IMR-90 (cell line): ENCODE data around the gene ABHD2.

Source experiments
- CEBPB ChIP-seq: IDR thresholded peaks from 2 replicates; pipeline ENCODE4 v1.6.1; 2012; ENCODE audit warnings: low read depth, low read length, improper control_type of control experiment
- CHD1 ChIP-seq: IDR thresholded peaks from 2 replicates; pipeline ENCODE4 v1.6.1; 2012; ENCODE audit warnings: low read depth, low read length, improper control_type of control experiment
- ELK1 ChIP-seq: fragments of 150-350 bp; IDR thresholded peaks from 2 replicates; pipeline ENCODE4 v1.6.1; 2016; ENCODE audit warnings: low read depth, mild to moderate bottlenecking, low read length, moderate library complexity, borderline replicate concordance
- MAFK ChIP-seq: IDR thresholded peaks from 2 replicates; pipeline ENCODE4 v1.6.1; 2012; ENCODE audit warnings: low read depth, low read length, improper control_type of control experiment
- MXI1 ChIP-seq: IDR thresholded peaks from 2 replicates; pipeline ENCODE4 v1.6.1; 2012; ENCODE audit warnings: low read depth, mild to moderate bottlenecking, low read length, moderate library complexity, borderline replicate concordance
- NFE2L2 ChIP-seq: fragments of 150-350 bp; IDR thresholded peaks from 2 replicates; pipeline ENCODE4 v1.6.1; 2016; ENCODE audit warnings: low read depth, mild to moderate bottlenecking, low read length
- POLR2A ChIP-seq: IDR thresholded peaks from 2 replicates; pipeline ENCODE4 v1.6.1; 2012; ENCODE audit warnings: mild to moderate bottlenecking, low read depth, low read length
- RAD21 ChIP-seq: IDR thresholded peaks from 2 replicates; pipeline ENCODE4 v1.6.1; 2012; ENCODE audit warnings: low read length, improper control_type of control experiment
- RCOR1 ChIP-seq: IDR thresholded peaks from 2 replicates; pipeline ENCODE4 v1.6.1; 2012; ENCODE audit warnings: mild to moderate bottlenecking, low read length, improper control_type of control experiment; ENCODE audit not compliant: insufficient replicate concordance
- RFX5 ChIP-seq: IDR thresholded peaks from 2 replicates; pipeline ENCODE4 v1.8.0; 2012; ENCODE audit warnings: low read depth, mild to moderate bottlenecking, low read length, moderate library complexity
- SMC3 ChIP-seq: fragments of 150-350 bp; IDR thresholded peaks from 2 replicates; pipeline ENCODE4 v1.6.1; 2016; ENCODE audit warnings: low read depth, mild to moderate bottlenecking, antibody characterized with exemption, low read length, moderate library complexity
- TF ChIP-seq, protein P1 (sequence below): conservative IDR thresholded peaks from 2 replicates; pipeline ENCODE4 v1.5.1; 2012; ENCODE audit warnings: mild to moderate bottlenecking, low read depth, low read length, improper control_type of control experiment

DNA sequence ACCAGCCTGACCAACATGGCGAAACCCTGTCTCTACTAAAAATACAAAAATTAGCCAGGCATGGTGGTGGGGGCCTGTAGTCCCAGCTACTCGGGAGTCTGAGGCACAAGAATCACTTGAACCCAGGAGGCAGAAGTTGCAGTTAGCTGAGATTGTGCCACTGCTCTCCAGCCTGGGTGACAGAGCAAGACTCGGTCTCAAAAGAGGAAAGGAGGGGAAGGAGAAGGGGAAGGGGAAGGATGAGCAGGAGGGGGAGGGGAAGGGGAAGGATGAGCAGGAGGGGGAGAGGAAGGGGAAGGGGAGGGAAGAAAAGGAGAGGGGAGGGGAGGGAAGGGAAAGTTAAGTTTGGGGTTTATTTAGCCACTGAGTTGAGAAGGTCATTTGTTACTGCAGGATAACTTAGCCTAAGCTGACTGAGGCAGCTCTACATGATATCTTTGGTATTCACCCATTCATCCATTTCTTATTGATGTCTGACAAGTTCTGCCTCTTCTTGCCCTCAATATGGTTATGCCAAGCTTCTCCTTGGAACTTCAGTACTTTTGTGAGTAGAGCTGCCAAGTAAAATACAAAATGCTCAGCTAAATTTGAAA, 15.9 kb upstream of the ABHD2 start:
- TF ChIP-seq POLR2A (no peak), NFE2L2 (no peak), CHD1 (no peak), CEBPB (no peak), RFX5 (no peak), ELK1 (no peak), MAFK (no peak), RCOR1 (no peak), RAD21 (no peak), MXI1 (no peak), SMC3 (no peak)
- TF ChIP-seq, protein P1, sequence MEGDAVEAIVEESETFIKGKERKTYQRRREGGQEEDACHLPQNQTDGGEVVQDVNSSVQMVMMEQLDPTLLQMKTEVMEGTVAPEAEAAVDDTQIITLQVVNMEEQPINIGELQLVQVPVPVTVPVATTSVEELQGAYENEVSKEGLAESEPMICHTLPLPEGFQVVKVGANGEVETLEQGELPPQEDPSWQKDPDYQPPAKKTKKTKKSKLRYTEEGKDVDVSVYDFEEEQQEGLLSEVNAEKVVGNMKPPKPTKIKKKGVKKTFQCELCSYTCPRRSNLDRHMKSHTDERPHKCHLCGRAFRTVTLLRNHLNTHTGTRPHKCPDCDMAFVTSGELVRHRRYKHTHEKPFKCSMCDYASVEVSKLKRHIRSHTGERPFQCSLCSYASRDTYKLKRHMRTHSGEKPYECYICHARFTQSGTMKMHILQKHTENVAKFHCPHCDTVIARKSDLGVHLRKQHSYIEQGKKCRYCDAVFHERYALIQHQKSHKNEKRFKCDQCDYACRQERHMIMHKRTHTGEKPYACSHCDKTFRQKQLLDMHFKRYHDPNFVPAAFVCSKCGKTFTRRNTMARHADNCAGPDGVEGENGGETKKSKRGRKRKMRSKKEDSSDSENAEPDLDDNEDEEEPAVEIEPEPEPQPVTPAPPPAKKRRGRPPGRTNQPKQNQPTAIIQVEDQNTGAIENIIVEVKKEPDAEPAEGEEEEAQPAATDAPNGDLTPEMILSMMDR, result no peak
